ENCODE results near the gene ANKFN1.

DNA sequence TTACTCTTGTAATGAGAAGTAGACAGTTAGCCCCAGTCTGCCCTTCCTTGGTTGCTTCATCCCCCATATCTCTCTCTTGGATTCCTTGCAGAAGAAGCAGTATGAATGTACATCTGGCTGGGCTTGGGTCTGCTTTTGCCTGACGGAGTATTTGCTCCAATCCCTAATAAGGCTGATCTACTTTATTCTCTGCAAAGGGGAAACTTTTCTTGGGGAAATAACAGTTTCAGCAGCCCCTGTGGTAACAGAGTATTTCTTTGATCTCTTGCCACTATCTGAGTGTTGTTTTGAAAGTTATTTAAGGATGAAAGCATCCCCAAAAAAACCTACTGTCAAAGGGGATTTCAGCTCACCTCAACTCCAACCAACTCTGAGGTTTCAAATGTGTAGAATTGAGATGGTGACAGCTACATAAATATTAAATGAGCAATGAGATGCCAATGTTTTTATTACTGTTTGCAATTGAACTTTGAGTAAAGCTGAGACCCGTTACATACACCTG, 271.3 kb downstream of the ANKFN1 start:
- TF ChIP-seq, protein P1, sequence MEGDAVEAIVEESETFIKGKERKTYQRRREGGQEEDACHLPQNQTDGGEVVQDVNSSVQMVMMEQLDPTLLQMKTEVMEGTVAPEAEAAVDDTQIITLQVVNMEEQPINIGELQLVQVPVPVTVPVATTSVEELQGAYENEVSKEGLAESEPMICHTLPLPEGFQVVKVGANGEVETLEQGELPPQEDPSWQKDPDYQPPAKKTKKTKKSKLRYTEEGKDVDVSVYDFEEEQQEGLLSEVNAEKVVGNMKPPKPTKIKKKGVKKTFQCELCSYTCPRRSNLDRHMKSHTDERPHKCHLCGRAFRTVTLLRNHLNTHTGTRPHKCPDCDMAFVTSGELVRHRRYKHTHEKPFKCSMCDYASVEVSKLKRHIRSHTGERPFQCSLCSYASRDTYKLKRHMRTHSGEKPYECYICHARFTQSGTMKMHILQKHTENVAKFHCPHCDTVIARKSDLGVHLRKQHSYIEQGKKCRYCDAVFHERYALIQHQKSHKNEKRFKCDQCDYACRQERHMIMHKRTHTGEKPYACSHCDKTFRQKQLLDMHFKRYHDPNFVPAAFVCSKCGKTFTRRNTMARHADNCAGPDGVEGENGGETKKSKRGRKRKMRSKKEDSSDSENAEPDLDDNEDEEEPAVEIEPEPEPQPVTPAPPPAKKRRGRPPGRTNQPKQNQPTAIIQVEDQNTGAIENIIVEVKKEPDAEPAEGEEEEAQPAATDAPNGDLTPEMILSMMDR (IDR thresholded peaks at IDR 0.05) = no peak
- no peak for TF ChIP-seq POLR2A (IDR thresholded peaks at IDR 0.05; ENCODE audit: low read depth)
